ENCODE data around the gene NOTUM.
"Not testable (repeated sequence)": the region's sequence is repeated elsewhere in the genome, so short reads cannot be mapped to it uniquely, and the experiment has no call there.

Gene NOTUM

GRCh38 chr17:81996232-81996756, 35.3 kb upstream of the NOTUM start:
- DNase-seq = no peak

GRCh38 chr17:81995463-81996231, 34.7 kb upstream of the NOTUM start:
- no peak for DNase-seq

GRCh38 chr17:81994593-81995462, 33.8 kb upstream of the NOTUM start:
- no peak for DNase-seq

GRCh38 chr17:81993729-81994592, 33.0 kb upstream of the NOTUM start:
- DNase-seq = no peak

- no peak for DNase-seq
Measured at GRCh38 chr17:81992306-81993102, 31.5 kb upstream of the NOTUM start.

GRCh38 chr17:81991684-81992305, 30.8 kb upstream of the NOTUM start:
- no peak for DNase-seq

GRCh38 chr17:81990836-81991683, 30.1 kb upstream of the NOTUM start:
- DNase-seq = no peak

GRCh38 chr17:81987161-81987770, 26.3 kb upstream of the NOTUM start:
- no peak for DNase-seq

- DNase-seq = no peak
Measured at GRCh38 chr17:81986606-81987005, 25.6 kb upstream of the NOTUM start.

- DNase-seq = no peak
Measured at GRCh38 chr17:81984773-81985410, 23.9 kb upstream of the NOTUM start.

- DNase-seq = no peak
Measured at GRCh38 chr17:81983639-81984373, 22.8 kb upstream of the NOTUM start.

GRCh38 chr17:81983011-81983638, 22.1 kb upstream of the NOTUM start:
- no peak for DNase-seq

- DNase-seq = not testable (repeated sequence)
Measured at GRCh38 chr17:81981511-81981910, 20.5 kb upstream of the NOTUM start.

GRCh38 chr17:81980707-81981343, 19.8 kb upstream of the NOTUM start:
- no peak for DNase-seq

- DNase-seq = no peak
Measured at GRCh38 chr17:81980122-81980521, 19.1 kb upstream of the NOTUM start.

- DNase-seq = no peak
Measured at GRCh38 chr17:81978524-81979298, 17.7 kb upstream of the NOTUM start.

Data from T-helper 1 cell (primary cell).